ENCODE measurements around the gene DNER. TPM values are rescaled to one million over a fixed set of nuclear protein-coding genes. Genes with fewer than 3 reads are reported as not detected.

Gene DNER
- polyA plus RNA-seq, 1 of the 3 experiments (the other 2 are of a cell fraction), result 1.4 TPM

DNA sequence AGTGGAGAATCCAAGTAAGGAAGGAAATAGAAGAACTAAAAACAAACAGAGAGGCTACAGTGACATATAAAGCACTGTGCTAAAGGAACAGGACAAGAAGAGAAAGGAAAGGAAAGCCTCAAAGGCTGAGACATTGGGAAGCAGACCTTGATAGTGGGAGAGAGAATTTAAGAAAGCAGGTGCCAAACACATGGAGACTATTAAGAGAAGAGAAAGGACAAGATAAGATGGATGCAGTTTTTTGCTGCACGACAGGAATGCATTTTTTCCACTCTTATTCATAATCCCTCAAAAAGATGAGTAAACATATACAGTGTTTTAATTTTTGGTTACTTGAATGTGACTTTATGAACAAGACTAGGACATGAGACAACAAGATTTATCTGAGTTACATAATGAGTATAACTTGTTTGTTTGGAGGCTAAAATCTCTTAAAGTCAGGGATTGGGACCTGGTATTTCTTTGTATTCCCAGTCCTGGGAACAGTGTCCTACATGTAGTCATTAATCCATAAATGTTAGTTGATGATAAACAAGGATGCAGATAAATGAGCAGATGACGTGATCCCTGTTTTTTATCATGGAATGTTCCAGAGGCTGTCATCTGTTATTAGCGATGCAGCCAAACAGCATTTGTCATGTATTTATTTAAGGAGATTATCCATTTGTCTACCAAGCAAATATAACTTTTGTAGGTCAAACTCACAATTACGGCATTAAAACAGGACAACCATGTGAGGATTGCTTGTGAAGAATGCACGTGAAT lies 141.7 kb downstream of the DNER start:
- no peaks in the 10 kb centered on the region for H3K27me3 ChIP-seq (ENCODE audit: insufficient read depth)

DNA sequence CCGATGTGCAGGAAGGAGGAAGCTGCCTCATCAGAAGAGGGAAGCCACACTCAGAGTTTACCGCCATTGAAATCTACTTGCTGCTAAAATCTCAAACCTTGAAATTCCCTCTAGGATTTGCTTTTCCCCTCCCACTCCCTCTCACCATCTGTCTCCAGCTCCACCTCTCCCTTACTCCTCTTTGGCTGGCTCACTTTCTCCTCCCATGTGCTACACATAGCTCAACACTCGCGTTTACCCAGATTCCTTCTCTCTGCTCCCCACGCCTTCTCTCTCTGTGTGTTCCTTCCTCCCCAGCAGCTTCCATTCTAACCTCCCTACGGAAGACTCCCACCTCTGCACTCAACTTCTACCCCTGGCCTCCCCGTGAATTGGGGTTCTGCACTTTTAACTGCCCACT lies 143.1 kb downstream of the DNER start:
- H3K27ac ChIP-seq (ENCODE audit: low read depth in 2 of 2, low read length in 1 of 2), result no peak overlapping the region
- H3K9me3 ChIP-seq, result no peaks in the 10 kb centered on the region
- no peak overlapping the region for H3K4me3 ChIP-seq (ENCODE audit: low read depth in 2 of 2, low read length in 1 of 2)
- H3K36me3 ChIP-seq (replicated peaks in 1 of 2; ENCODE audit: control insufficient read depth in 1 of 2, insufficient read depth in 2 of 2, low read length in 1 of 2), result no peaks in the 10 kb centered on the region
- WGBS (ENCODE audit: low lambda C conversion rate), result 71% methylated on average over 7 of the region's 7 CpGs
- no peaks in the 10 kb centered on the region for H3K9me2 ChIP-seq
- H3F3A ChIP-seq (replicated peaks; ENCODE audit: insufficient read depth), result no peaks in the 10 kb centered on the region
- no peak overlapping the region for H3K4me2 ChIP-seq
- ChIA-PET CTCF (no interaction called here), POLR2A (no interaction called here)
- H4K20me1 ChIP-seq (ENCODE audit: insufficient read depth), result no peaks in the 10 kb centered on the region
- H2AFZ ChIP-seq (ENCODE audit: low read depth), result no peak overlapping the region
- DNase-seq, result no peak
- no peak for TF ChIP-seq JUND (IDR thresholded peaks at IDR 0.05)
- no peak for TF ChIP-seq ELF1 (IDR thresholded peaks at IDR 0.05)
- no peak for TF ChIP-seq GATA2 (CRISPR knock-in tag; IDR thresholded peaks at IDR 0.05)
- no peak for TF ChIP-seq NRF1 (IDR thresholded peaks at IDR 0.05; ENCODE audit: low read depth, low read length)
- no peak for TF ChIP-seq FOSL2 (IDR thresholded peaks at IDR 0.05; ENCODE audit: borderline replicate concordance, low read depth)
- TF ChIP-seq NFIC (IDR thresholded peaks at IDR 0.05; ENCODE audit: borderline replicate concordance), result no peak
- TF ChIP-seq RXRA (IDR thresholded peaks at IDR 0.05; ENCODE audit: borderline replicate concordance, low read depth), result no peak
- TF ChIP-seq TAF1 (IDR thresholded peaks at IDR 0.05; ENCODE audit: borderline replicate concordance, low read depth, low read length), result no peak
- TF ChIP-seq, protein P1, sequence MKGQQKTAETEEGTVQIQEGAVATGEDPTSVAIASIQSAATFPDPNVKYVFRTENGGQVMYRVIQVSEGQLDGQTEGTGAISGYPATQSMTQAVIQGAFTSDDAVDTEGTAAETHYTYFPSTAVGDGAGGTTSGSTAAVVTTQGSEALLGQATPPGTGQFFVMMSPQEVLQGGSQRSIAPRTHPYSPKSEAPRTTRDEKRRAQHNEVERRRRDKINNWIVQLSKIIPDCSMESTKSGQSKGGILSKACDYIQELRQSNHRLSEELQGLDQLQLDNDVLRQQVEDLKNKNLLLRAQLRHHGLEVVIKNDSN (IDR thresholded peaks at IDR 0.05; ENCODE audit: borderline replicate concordance, low read depth), result no peak
- TF ChIP-seq RCOR1 (IDR thresholded peaks at IDR 0.05; ENCODE audit: low read length), result no peak
- no peak for TF ChIP-seq RFX5 (IDR thresholded peaks at IDR 0.05; ENCODE audit: low read length)
- TF ChIP-seq CHD2 (IDR thresholded peaks at IDR 0.05; ENCODE audit: low read length, partially characterized antibody), result no peak
- TF ChIP-seq, protein P2, sequence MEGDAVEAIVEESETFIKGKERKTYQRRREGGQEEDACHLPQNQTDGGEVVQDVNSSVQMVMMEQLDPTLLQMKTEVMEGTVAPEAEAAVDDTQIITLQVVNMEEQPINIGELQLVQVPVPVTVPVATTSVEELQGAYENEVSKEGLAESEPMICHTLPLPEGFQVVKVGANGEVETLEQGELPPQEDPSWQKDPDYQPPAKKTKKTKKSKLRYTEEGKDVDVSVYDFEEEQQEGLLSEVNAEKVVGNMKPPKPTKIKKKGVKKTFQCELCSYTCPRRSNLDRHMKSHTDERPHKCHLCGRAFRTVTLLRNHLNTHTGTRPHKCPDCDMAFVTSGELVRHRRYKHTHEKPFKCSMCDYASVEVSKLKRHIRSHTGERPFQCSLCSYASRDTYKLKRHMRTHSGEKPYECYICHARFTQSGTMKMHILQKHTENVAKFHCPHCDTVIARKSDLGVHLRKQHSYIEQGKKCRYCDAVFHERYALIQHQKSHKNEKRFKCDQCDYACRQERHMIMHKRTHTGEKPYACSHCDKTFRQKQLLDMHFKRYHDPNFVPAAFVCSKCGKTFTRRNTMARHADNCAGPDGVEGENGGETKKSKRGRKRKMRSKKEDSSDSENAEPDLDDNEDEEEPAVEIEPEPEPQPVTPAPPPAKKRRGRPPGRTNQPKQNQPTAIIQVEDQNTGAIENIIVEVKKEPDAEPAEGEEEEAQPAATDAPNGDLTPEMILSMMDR (IDR thresholded peaks at IDR 0.05), result no peak
- TF ChIP-seq, protein P3, sequence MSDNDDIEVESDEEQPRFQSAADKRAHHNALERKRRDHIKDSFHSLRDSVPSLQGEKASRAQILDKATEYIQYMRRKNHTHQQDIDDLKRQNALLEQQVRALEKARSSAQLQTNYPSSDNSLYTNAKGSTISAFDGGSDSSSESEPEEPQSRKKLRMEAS (IDR thresholded peaks at IDR 0.05; ENCODE audit: low read depth), result no peak
- TF ChIP-seq TEAD4 (IDR thresholded peaks at IDR 0.05; ENCODE audit: borderline replicate concordance, insufficient read depth), result no peak
- H3K9ac ChIP-seq, result no peak overlapping the region
- no peaks in the 10 kb centered on the region for H3K4me1 ChIP-seq (ENCODE audit: control insufficient read depth in 1 of 2, insufficient read depth in 2 of 2, low read depth in 1 of 2, low read length in 1 of 2)
- H3K79me2 ChIP-seq (ENCODE audit: insufficient read depth), result no peaks in the 10 kb centered on the region
- no peaks in the 10 kb centered on the region for H3K27me3 ChIP-seq (ENCODE audit: insufficient read depth)

More for the DNA sequence above, 141.7 kb downstream of the DNER start:
- Histone ChIP-seq H2AFZ (ENCODE audit: low read depth) (no peak overlapping the region), H3K9me2 (no peaks in the 10 kb centered on the region), H3K4me2 (no peak overlapping the region), H3K4me1 (ENCODE audit: control insufficient read depth in 1 of 2, insufficient read depth in 2 of 2, low read depth in 1 of 2, low read length in 1 of 2) (no peaks in the 10 kb centered on the region), H3K36me3 (replicated peaks in 1 of 2; ENCODE audit: control insufficient read depth in 1 of 2, insufficient read depth in 2 of 2, low read length in 1 of 2) (no peaks in the 10 kb centered on the region), H3K27ac (ENCODE audit: low read depth in 2 of 2, low read length in 1 of 2) (peak overlapping the region in 1 of 2 experiments; percentile 17; a peak in 1 of 4 replicates), H3F3A (replicated peaks; ENCODE audit: insufficient read depth) (no peaks in the 10 kb centered on the region), H4K20me1 (ENCODE audit: insufficient read depth) (no peaks in the 10 kb centered on the region), H3K9me3 (no peaks in the 10 kb centered on the region), H3K4me3 (ENCODE audit: low read depth in 2 of 2, low read length in 1 of 2) (no peak overlapping the region), H3K9ac (no peak overlapping the region), H3K79me2 (ENCODE audit: insufficient read depth) (no peaks in the 10 kb centered on the region)
- POLR2A ChIA-PET, result no interaction called here
- no peak for TF ChIP-seq NFIC (IDR thresholded peaks at IDR 0.05; ENCODE audit: borderline replicate concordance)
- peak in 1 of 2 experiments; percentile 71; a peak in 2 of 4 replicates for TF ChIP-seq EP300 (IDR thresholded peaks at IDR 0.05; ENCODE audit: borderline replicate concordance in 1 of 2, low read depth in 1 of 2, low read length in 1 of 2)
- TF ChIP-seq GATA2 (CRISPR knock-in tag; IDR thresholded peaks at IDR 0.05), result peak; percentile 19; the same call in 1 of the 2 replicates
- TF ChIP-seq, protein P4, sequence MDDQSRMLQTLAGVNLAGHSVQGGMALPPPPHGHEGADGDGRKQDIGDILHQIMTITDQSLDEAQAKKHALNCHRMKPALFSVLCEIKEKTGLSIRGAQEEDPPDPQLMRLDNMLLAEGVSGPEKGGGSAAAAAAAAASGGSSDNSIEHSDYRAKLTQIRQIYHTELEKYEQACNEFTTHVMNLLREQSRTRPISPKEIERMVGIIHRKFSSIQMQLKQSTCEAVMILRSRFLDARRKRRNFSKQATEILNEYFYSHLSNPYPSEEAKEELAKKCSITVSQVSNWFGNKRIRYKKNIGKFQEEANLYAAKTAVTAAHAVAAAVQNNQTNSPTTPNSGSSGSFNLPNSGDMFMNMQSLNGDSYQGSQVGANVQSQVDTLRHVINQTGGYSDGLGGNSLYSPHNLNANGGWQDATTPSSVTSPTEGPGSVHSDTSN (IDR thresholded peaks at IDR 0.05), result no peak
- no peak for TF ChIP-seq POLR2AphosphoS5 (IDR thresholded peaks at IDR 0.05; ENCODE audit: low read depth, low read length)
- TF ChIP-seq SMC3 (IDR thresholded peaks at IDR 0.05; ENCODE audit: low read depth, low read length), result no peak
- TF ChIP-seq CHD2 (IDR thresholded peaks at IDR 0.05; ENCODE audit: low read length, partially characterized antibody), result no peak
- CTCF ChIA-PET, result no interaction called here
- DNase-seq, result peak; percentile 15
- 42% methylated on average over 5 of the region's 5 CpGs for WGBS (ENCODE audit: low lambda C conversion rate)
